NCI-H2196 treated with DMSO at 0.1 percent for 48 hours (cell line): ENCODE results near the gene PRR19.
A peak's percentile ranks its signal among the peaks of the same experiment; 100 is the strongest.

ENCODE experiments used
- DNase-seq: peaks from one replicate; lab custom pipeline; 2025; ENCODE audit not compliant: unreplicated experiment; lab: John Stamatoyannopoulos, UW

PRR19 gene

GRCh38 chr19:42345191-42345812 is 43.4 kb downstream of the PRR19 start:
- DNase-seq, result no peak

- no peak for DNase-seq
These were observed 46.3 kb downstream of the PRR19 start for GRCh38 chr19:42348211-42348610.

GRCh38 chr19:42349378-42350107 is 47.6 kb downstream of the PRR19 start:
- DNase-seq, result no peak

GRCh38 chr19:42350417-42350816 is 48.5 kb downstream of the PRR19 start:
- no peak for DNase-seq

GRCh38 chr19:42351079-42351735 is 49.3 kb downstream of the PRR19 start:
- DNase-seq, result no peak

GRCh38 chr19:42352301-42353259 is 50.6 kb downstream of the PRR19 start:
- DNase-seq, result peak; percentile 13

GRCh38 chr19:42353341-42354015 is 51.5 kb downstream of the PRR19 start:
- DNase-seq, result no peak

- DNase-seq, result no peak
These were observed 54.0 kb downstream of the PRR19 start for GRCh38 chr19:42355896-42356295.

- DNase-seq, result no peak
These were observed 54.8 kb downstream of the PRR19 start for GRCh38 chr19:42356686-42357085.

GRCh38 chr19:42357290-42357689 is 55.4 kb downstream of the PRR19 start:
- no peak for DNase-seq
